GM12874 (cell line): ENCODE measurements around the gene RABL6.

Experiments used
- CTCF ChIP-seq: IDR thresholded peaks from 2 replicates; pipeline ENCODE4 v1.5.1; 2011; ENCODE audit warnings: low read depth, mild to moderate bottlenecking, control low read depth, low read length, moderate library complexity; ENCODE audit not compliant: insufficient read depth

Gene RABL6

GRCh38 chr9:136827794-136828473, 20.2 kb downstream of the RABL6 start:
- no peak for TF ChIP-seq CTCF

GRCh38 chr9:136828474-136829140, 20.9 kb downstream of the RABL6 start:
- no peak for TF ChIP-seq CTCF

- no peak for TF ChIP-seq CTCF
These were observed 21.7 kb downstream of the RABL6 start for GRCh38 chr9:136829412-136829811.

- TF ChIP-seq CTCF = no peak
These were observed 22.5 kb downstream of the RABL6 start for GRCh38 chr9:136829981-136830885.

GRCh38 chr9:136831002-136831719, 23.4 kb downstream of the RABL6 start:
- no peak for TF ChIP-seq CTCF

GRCh38 chr9:136831720-136832104, 24.0 kb downstream of the RABL6 start:
- TF ChIP-seq CTCF = no peak

- TF ChIP-seq CTCF = no peak
These were observed 24.8 kb downstream of the RABL6 start for GRCh38 chr9:136832581-136832980.
